ENCODE measurements around the gene KCNAB2.

GRCh38 chr1:6008084-6008415 lies 37.6 kb upstream of the KCNAB2 start:
- TF ChIP-seq CTCF (IDR thresholded peaks at IDR 0.05), result no peak
- no peak for TF ChIP-seq EZH2 (IDR thresholded peaks at IDR 0.05; ENCODE audit: borderline replicate concordance, insufficient read depth, low read depth, low read length, poor library complexity, severe bottlenecking)
